Type B pancreatic cell (in vitro differentiated cells): ENCODE data around the gene PROCA1. TPM values are rescaled to one million over a fixed set of nuclear protein-coding genes. Genes with fewer than 3 reads are reported as not detected.
"Not testable (repeated sequence)": the region's sequence is repeated elsewhere in the genome, so short reads cannot be mapped to it uniquely, and the experiment has no call there.

Experiments used
- DNase-seq: peaks from one replicate; pipeline ENCODE4 v3.0.0; 2021; ENCODE audit warnings: mixed read lengths; ENCODE audit not compliant: unreplicated experiment; ENCODE audit errors: extremely low spot score
- H3K27ac Mint-ChIP-seq: 2 replicates; pipeline ENCODE4 v1.8.0; 2021; ENCODE audit warnings: mild to moderate bottlenecking, mixed read lengths
- H3K27me3 Mint-ChIP-seq: 2 replicates; pipeline ENCODE4 v1.8.0; 2021; ENCODE audit warnings: mixed read lengths
- H3K36me3 Mint-ChIP-seq: 2 replicates; pipeline ENCODE4 v1.8.0; 2021; ENCODE audit warnings: mixed read lengths
- H3K4me1 Mint-ChIP-seq: one replicate; pipeline ENCODE4 v1.8.0; 2021; ENCODE audit warnings: mixed read lengths; ENCODE audit not compliant: unreplicated experiment
- H3K4me3 Mint-ChIP-seq: 2 replicates; pipeline ENCODE4 v1.8.0; 2021; ENCODE audit warnings: mild to moderate bottlenecking, mixed read lengths
- H3K9me3 Mint-ChIP-seq: 2 replicates; pipeline ENCODE4 v1.8.0; 2021; ENCODE audit warnings: mixed read lengths
- total RNA-seq: library from RNA; stranded (reverse); gene quantifications from 2 replicates; pipeline ENCODE4 v1.2.1, GENCODE V29; 2021; ENCODE audit warnings: low replicate concordance
- TF ChIP-seq, protein P1 (sequence below): fragments of 200-600 bp; sonication (generic); conservative IDR thresholded peaks from 2 replicates; pipeline ENCODE4 v1.5.0; 2021; ENCODE audit warnings: antibody characterized with exemption, mild to moderate bottlenecking

PROCA1 gene
- total RNA-seq, 1 donor from 2014 or later = 9.2 TPM

DNA sequence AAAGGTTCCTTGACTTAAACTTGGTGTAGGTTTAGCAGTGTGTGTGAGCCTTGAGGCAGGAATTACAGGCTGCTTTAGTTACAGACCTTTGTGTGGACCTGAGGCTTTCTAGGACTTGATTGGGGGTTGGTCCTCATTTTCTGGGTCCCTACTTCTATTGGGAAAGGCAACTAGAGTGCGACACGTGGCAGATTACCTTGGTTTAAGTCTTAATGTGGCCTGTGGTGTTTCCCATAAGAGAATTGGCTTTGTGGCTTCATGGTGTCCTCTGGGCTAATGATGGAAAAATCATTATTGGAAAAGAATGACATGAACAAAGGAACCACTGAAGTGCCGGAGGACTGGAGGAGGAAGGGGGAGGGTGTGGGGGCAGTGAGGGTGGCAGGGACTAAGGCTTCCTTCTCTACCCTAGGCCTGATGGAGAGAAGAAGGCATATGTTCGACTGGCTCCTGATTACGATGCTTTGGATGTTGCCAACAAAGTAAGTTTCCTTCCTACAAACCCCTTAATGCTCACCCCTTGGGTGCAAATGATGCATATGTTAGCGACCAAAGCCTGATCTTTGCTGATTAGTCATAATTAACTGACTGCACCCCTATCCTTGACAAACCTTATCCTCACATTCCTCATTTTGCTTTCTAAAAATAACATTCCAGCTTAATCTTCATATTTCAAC lies 11.6 kb upstream of the PROCA1 start:
- Mint-ChIP-seq H3K27ac (peak overlapping the region; percentile 97), H3K4me1 (peaks cover 49% of the 10 kb centered on the region), H3K36me3 (peaks cover 33% of the 10 kb centered on the region), H3K4me3 (peak overlapping the region; percentile 91), H3K27me3 (no peaks in the 10 kb centered on the region), H3K9me3 (no peaks in the 10 kb centered on the region)
- TF ChIP-seq, protein P1, sequence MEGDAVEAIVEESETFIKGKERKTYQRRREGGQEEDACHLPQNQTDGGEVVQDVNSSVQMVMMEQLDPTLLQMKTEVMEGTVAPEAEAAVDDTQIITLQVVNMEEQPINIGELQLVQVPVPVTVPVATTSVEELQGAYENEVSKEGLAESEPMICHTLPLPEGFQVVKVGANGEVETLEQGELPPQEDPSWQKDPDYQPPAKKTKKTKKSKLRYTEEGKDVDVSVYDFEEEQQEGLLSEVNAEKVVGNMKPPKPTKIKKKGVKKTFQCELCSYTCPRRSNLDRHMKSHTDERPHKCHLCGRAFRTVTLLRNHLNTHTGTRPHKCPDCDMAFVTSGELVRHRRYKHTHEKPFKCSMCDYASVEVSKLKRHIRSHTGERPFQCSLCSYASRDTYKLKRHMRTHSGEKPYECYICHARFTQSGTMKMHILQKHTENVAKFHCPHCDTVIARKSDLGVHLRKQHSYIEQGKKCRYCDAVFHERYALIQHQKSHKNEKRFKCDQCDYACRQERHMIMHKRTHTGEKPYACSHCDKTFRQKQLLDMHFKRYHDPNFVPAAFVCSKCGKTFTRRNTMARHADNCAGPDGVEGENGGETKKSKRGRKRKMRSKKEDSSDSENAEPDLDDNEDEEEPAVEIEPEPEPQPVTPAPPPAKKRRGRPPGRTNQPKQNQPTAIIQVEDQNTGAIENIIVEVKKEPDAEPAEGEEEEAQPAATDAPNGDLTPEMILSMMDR = no peak
- DNase-seq = no peak

DNA sequence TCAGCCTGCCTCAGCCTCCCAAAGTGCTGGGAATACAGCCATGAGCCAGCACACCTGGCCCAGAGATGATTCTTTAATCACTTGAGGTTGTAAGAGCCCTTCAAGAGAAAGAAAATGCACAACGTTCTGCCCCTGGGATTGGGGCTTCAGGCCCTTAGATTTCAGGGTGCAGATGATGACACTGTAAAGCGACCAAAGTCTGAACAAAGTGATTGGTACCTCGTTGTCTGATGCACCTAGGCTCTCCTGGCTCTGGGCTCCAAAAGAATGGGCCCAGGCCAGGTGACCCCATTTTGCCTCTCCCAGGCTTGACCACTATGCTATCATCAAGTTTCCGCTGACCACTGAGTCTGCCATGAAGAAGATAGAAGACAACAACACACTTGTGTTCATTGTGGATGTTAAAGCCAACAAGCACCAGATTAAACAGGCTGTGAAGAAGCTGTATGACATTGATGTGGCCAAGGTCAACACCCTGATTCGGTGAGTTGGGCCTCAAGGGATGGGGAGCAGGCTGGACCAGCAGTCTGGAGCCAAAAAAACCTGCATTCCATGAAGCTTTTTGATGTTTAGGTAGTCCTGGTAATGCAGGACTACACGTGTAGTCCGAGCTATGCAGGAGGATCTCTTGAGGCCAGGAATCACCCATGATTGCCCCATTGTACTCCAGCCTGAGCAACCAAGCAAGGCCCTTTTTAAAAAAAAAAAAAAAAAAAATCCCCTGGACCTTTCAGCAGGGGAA lies 10.9 kb upstream of the PROCA1 start:
- no peaks in the 10 kb centered on the region for H3K9me3 Mint-ChIP-seq
- peaks cover 52% of the 10 kb centered on the region for H3K4me1 Mint-ChIP-seq
- DNase-seq = no peak
- TF ChIP-seq, protein P1 = no peak
- peak overlapping the region; percentile 97 for H3K27ac Mint-ChIP-seq
- peaks cover 33% of the 10 kb centered on the region for H3K36me3 Mint-ChIP-seq
- peak overlapping the region; percentile 70 for H3K4me3 Mint-ChIP-seq
- no peaks in the 10 kb centered on the region for H3K27me3 Mint-ChIP-seq

DNA sequence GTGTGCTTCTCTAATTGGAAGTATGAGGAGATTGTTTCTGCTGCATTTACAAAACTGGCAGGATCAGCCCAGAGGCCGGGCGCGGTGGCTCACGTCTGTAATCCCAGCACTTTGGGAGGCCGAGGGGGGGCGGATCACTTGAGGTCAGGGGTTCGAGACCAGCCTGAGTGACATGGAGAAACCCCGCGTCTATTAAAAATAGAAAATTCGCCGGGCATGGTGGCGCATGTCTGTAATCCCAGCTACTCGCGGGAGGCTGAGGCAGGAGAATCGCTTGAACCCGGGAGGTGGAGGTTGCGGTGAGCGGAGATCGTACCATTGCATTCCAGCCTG lies 9.3 kb upstream of the PROCA1 start:
- Mint-ChIP-seq H3K4me1 (peaks cover 52% of the 10 kb centered on the region), H3K36me3 (peaks cover 33% of the 10 kb centered on the region)

DNA sequence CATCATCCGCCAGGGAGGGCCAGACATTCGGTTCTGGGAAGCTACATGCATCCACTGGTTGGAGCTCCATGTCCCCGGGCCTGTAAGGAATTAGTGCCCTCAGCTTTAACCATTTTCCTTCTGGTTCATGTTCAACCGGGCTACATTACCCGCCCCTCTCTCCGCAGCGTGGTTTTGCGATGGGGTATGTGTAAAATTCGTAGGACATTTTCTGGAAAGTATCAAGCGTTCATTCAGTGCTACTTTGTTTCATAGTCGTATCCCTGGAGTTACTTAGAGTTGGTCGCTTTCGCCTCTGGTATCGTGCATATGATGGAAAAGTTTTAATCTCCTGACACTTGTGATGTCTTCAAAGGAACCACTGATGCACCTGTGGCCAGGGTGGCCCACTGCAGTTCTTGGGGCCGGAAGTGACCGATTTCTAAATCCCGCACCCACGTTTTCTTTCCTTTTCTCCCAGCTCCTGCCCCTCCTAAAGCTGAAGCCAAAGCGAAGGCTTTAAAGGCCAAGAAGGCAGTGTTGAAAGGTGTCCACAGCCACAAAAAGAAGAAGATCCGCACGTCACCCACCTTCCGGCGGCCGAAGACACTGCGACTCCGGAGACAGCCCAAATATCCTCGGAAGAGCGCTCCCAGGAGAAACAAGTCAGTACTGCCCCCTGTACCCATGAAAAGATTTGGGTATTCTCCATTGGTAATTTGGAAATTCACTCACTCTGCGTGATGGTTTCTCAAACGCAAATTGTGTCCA lies 8.7 kb upstream of the PROCA1 start:
- no peak for DNase-seq
- H3K4me1 Mint-ChIP-seq = peaks cover 50% of the 10 kb centered on the region

More for the DNA sequence above, 9.3 kb upstream of the PROCA1 start:
- DNase-seq, H3K27me3 Mint-ChIP-seq, H3K9me3 Mint-ChIP-seq: not testable (repeated sequence)
- peak overlapping the region; percentile 97 for H3K27ac Mint-ChIP-seq
- peak overlapping the region; percentile 100 for H3K4me3 Mint-ChIP-seq

DNA sequence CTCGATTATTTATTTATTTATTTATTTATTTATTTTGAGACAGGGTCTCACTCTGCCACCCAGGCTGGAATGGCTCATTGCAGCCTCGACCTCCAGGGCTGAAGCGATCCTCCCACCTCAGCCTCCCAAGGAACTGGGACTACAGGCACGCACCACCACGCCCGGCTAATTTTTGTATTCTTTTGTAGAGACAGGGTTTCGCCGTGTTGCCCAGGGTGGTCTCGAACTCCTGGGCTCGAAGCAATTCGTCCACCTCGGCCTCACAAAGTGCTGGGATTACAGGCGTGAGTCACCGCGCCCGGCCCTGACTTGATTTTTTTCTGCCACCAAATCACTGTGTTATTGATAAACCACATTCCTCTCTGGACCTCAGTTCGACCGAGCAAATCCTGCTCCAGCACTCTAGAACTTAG lies 7.3 kb upstream of the PROCA1 start:
- no peak for DNase-seq
- Mint-ChIP-seq H3K4me3 (peak overlapping the region; percentile 100), H3K27me3 (no peaks in the 10 kb centered on the region), H3K36me3 (peaks cover 39% of the 10 kb centered on the region), H3K27ac (peak overlapping the region; percentile 97), H3K4me1 (peaks cover 36% of the 10 kb centered on the region), H3K9me3 (no peaks in the 10 kb centered on the region)
- TF ChIP-seq, protein P1 = peak; percentile 9

More for the DNA sequence above, 8.7 kb upstream of the PROCA1 start:
- no peaks in the 10 kb centered on the region for H3K9me3 Mint-ChIP-seq
- peaks cover 35% of the 10 kb centered on the region for H3K36me3 Mint-ChIP-seq
- TF ChIP-seq, protein P1 = peak; percentile 50
- H3K27ac Mint-ChIP-seq = peak overlapping the region; percentile 97
- H3K4me3 Mint-ChIP-seq = peak overlapping the region; percentile 100
- H3K27me3 Mint-ChIP-seq = no peaks in the 10 kb centered on the region
